Measurements from ENCODE around the gene FAM174C.
"Not testable (repeated sequence)": the region's sequence is repeated elsewhere in the genome, so short reads cannot be mapped to it uniquely, and the experiment has no call there.

Gene FAM174C

DNA sequence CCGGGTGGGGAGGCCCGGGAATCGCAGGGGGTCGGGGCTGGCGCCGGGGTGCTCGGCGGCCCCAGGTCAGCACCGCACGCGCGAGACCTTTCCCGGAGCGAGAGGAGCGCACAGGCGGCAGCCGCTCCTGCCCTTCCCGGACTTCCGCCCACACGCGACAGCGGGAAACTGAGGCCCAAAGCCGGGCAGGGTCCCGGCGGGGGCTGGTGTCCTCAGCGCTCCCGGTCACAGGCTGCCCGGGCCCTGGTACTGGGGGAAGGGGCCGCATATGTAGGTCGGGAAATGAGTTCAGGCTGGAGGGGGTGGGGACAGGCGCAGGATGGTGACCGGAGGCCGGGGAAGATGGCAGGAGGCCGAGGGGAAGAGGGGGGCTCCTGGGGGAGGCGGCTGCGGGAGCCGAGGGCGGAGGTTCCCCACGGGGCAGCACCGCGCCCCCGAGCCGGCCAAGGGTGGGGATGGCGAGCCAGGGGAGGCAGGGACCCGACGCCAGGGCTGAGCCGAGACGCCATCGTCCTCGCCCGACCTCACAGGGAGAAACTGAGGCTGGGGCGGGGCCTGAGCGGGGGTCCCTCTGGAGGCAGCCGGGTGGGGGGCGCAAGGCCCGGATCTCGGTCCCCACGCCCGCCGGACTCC is 38.2 kb upstream of the FAM174C start:
- no peak for DNase-seq (ENCODE audit: low spot score)

- no peak for DNase-seq (ENCODE audit: low spot score)
Observed at GRCh38 chr19:1237754-1238368, 37.5 kb upstream of the FAM174C start, which contains the start of gene CBARP. CBARP (minus strand) TSS chr19:1238005; CDS start chr19:1236100, 1,905 bp downstream.

- DNase-seq (ENCODE audit: low spot score), result no peak
Observed at GRCh38 chr19:1238369-1239303, 36.7 kb upstream of the FAM174C start.

DNA sequence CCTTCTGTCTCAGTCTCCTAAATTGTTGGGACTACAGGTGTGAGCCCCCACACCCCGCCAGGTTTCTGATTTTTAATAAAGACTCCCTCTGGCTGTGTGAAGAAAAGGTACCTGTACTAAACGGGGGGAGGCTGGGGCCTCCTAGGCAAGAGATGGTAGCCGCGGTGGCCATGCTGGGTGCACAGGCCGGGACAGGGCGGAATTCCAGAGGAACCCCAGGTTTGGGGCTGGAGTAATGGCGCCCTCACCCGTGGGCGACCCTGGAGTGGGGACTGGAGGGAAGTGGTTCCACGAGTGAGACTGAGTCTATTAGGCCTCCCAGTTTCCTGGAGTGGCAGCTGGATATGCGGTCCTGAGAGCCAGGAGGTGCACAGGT is 35.9 kb upstream of the FAM174C start:
- no peak for DNase-seq (ENCODE audit: low spot score)

GRCh38 chr19:1239796-1240737 is 35.3 kb upstream of the FAM174C start:
- peak; percentile 95 for DNase-seq (ENCODE audit: low spot score)

DNA sequence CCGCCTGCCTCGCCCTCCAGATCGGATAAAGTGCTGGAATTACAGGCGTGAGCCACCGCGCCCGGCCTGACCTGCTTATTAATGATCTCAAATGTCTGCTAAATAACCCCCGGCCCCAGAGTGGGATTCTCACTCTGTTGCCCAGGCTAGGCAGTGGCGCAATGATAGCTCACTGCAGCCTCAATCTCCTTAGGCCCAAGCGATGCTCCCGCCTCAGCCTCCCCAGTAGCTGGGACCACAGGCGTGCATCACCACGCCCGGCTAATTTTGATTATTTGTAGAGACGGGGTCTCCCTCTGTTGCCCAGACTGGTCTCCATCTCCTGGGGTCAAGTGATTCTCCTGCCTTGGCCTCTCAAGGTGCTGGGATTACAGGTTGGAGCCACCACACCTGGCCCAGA is 34.4 kb upstream of the FAM174C start:
- no peak for DNase-seq (ENCODE audit: low spot score)

DNA sequence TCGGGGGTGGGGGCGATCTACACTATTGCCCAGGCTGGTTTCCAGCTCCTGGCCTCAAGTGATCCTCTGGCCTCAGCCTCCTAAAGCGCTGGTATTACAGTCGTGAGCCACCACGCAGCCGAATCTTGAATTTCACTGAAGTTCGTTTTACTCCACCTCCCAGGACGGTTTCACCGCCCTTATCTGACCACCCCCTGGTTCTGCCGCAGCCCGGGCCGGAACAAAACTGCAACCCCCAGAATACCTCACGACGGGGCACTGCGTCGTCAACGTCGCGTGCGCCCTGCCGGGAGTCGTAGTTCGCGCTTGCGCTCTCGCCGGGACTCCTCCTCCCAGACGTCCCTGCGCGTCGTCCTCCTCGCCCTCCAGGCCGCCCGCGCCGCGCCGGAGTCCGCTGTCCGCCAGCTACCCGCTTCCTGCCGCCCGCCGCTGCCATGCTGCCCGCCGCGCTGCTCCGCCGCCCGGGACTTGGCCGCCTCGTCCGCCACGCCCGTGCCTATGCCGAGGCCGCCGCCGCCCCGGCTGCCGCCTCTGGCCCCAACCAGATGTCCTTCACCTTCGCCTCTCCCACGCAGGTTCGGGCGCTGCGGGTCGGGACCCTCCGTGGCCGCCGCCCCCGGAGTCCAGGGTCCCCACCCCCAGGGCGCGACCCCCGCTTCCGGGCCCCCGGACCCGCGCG is 33.8 kb upstream of the FAM174C start, which contains the start of gene ATP5F1D:
ATP5F1D (plus strand) TSS at position 335 of the 679 bp plus-strand sequence; CDS start at position 435, 100 bp downstream.
- peak; percentile 96 for DNase-seq (ENCODE audit: low spot score)

DNA sequence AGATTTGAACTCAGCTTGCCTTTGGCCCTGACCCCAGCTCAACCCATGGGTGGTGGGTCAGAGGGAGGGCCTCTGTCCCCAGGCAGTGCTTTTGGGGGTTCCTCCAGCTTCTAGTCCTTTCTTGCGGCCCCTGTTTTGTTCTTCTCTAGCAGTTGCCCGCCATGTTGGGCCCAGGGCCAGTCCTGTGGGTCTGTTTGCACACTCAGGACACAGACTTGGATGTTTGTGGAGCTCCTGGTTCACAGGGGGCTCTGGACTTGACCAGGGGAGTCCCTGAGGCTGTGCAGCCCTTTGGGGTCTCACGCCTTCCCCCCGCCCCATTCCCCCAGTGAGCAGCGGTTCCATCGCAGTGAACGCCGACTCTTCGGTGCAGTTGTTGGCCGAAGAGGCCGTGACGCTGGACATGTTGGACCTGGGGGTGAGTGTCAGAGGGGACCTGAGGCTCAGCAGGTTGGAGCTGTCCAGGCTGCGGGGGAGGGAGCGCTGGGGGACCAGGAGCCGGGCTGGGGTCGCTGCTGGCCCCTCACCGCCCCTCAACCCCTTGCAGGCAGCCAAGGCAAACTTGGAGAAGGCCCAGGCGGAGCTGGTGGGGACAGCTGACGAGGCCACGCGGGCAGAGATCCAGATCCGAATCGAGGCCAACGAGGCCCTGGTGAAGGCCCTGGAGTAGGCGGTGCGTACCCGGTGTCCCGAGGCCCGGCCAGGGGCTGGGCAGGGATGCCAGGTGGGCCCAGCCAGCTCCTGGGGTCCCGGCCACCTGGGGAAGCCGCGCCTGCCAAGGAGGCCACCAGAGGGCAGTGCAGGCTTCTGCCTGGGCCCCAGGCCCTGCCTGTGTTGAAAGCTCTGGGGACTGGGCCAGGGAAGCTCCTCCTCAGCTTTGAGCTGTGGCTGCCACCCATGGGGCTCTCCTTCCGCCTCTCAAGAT is 31.3 kb upstream of the FAM174C start:
- DNase-seq (ENCODE audit: low spot score), result peak; percentile 84

GRCh38 chr19:1244693-1245451 is 30.5 kb upstream of the FAM174C start:
- no peak for DNase-seq (ENCODE audit: low spot score)

GRCh38 chr19:1245494-1246264 is 29.7 kb upstream of the FAM174C start:
- DNase-seq (ENCODE audit: low spot score), result no peak

DNA sequence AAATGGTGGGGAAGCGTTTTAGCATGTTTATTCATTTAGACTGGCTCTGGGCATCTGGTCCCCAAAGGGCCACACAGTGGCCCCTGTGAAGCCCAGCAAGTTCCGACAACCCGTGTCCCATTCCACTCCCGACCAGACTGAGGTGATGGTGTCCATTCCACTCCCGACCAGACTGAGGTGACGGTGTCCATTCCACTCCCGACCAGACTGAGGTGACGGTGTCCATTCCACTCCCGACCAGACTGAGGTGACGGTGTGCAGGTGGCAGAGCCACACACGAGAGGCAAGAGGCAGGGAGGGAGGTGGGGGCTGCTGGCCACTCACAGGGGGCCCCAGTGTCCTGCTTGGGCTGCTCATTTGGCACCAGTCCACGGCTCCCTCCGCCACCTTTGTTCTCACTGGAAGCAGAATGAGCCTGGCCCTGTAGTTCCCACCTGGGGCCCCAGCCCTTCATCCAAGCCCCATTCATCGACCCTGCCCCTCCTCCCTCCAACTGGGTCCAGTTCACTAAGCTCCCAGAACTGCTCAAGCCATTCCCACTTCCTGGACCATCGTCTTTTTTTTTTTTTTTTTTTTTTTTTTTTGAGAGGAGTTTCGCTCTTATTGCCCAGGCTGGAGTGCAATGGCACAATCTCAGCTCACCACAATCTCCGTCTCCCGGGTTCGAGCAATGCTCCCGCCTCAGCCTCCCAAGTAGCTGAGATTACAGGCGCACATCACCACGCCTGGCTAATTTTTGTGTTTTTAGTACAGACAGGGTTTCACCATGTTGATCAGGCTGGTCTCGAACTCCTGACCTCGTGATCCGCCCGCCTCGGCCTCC is 28.9 kb upstream of the FAM174C start:
- not testable (repeated sequence) for DNase-seq (ENCODE audit: low spot score)

- DNase-seq (ENCODE audit: low spot score), result no peak
Observed at GRCh38 chr19:1247748-1248138, 27.6 kb upstream of the FAM174C start.

DNA sequence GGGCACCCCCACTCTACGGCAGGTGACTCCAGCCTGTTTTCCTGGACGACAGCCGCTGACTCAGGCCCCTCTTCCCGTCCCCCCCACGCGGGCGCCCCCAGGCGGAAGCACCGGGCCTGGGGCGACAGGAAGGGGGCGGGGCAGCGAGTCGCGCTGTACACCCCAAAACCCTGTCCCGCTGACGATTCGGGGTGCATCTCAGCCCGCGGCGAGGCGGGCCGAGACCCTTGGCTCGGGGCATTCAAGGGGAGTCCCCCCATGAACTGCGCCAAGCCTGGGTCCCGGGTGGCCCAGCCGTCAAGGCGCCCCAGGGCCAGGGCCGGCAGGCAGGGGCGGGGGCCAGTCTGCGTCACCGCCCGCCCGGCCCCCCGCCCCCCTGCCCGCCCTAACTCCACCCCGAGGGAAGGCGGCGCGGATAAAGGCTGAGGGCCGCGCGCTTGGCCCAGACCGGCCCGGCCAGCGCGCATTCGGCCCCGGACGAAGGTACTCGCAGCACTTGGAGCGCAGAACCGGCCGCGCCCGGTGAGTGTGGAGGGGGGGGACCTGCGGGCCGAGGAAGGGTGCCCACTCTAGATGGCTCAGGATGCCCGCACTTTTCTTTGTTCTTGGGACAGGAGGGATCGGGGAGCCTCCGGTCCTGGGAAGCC is 27.1 kb upstream of the FAM174C start, which contains the start of gene MIDN:
MIDN (plus strand) TSS at position 445 of the 647 bp plus-strand sequence. CDS start 1,714 bp downstream, outside the sequence.
- DNase-seq (ENCODE audit: low spot score), result no peak

DNA sequence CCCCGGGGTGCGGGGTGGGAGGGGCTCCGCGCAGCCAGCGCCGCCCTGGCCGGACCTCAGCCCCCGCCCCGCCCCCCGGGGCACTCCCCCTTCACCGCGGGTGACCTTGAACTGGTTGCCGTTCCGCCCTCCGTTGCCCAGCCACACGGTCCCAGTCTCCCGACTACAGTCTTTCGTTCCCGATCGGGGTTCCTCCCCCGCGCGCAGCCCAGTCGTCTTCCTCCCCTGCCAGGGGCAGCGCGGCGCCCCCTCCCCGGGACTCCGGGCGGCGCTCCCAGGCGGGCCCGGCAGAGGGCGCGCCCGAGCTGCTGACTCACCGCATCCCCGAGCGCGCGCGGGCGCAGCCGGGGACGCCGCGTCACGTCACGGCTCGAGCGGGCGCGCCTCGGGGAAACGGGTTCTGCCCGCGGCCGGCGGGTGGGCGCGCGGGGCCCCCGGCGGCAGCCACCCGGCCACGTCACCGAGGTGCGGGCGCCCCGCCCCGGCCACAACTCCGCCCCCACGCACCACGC is 26.5 kb upstream of the FAM174C start:
- no peak for DNase-seq (ENCODE audit: low spot score)

DNA sequence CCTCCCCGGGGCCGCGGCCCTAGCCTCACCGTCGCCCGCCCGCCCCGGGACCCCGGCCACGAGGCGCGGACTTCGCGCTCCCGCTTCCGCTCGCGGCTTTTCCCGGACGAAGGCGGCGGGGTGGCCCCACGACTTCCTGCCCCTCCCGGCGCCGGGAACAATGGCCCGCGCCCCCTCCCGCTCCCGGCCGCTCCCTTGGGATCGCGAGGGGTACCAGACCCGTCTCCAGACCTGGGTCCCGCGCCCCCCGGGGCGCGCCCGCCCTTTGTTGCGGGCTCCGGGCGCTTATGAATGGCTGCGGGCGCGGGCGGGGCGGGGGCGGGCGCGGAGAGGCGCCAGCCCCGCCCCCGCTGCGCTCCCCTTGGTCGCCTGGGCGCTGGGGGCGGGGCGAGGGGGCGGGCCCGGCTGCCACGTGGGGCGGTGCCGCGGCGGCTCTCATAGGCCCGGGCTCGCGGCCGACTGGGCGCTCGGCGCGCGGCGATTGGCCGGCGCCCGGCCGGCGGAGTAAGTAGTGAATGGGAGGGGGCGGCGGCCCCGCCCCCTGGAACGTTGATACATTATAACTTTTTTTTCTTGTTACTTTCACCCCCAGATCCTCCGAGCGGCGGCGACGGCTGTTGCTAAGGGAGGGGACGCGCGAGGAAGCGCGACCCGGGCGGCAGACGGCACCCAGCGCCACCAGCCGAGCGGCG is 25.9 kb upstream of the FAM174C start:
- DNase-seq (ENCODE audit: low spot score), result peak; percentile 76

DNA sequence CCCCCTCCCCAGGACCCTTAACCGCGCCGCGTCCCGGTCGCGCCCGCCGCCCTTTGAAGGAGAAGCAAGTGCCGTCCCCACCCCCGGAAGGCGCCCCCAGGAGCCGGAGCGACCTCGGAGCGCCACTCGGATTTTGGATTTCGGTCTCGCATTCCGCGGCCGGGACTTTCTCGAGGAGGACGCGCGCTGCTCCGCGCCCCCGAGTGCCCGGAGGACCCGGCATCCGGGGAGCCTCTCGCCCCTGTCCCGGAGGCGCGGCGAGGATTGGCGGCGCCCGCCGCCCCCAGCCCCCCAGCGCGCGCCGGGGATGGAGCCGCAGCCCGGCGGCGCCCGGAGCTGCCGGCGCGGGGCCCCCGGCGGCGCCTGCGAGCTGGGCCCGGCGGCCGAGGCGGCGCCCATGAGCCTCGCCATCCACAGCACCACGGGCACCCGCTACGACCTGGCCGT is 25.3 kb upstream of the FAM174C start:
- DNase-seq (ENCODE audit: low spot score), result no peak

Measured in COLO829 (cell line).